GM18520 (cell line): ENCODE measurements around the gene CNTNAP3B.
"Not testable (repeated sequence)": the region's sequence is repeated elsewhere in the genome, so short reads cannot be mapped to it uniquely, and the experiment has no call there.

Experiments used
- ATAC-seq: cut with Tn5 transposase; IDR thresholded peaks from one replicate; pipeline ENCODE4 v1.9.1; 2021; ENCODE audit not compliant: unreplicated experiment

CNTNAP3B gene

DNA sequence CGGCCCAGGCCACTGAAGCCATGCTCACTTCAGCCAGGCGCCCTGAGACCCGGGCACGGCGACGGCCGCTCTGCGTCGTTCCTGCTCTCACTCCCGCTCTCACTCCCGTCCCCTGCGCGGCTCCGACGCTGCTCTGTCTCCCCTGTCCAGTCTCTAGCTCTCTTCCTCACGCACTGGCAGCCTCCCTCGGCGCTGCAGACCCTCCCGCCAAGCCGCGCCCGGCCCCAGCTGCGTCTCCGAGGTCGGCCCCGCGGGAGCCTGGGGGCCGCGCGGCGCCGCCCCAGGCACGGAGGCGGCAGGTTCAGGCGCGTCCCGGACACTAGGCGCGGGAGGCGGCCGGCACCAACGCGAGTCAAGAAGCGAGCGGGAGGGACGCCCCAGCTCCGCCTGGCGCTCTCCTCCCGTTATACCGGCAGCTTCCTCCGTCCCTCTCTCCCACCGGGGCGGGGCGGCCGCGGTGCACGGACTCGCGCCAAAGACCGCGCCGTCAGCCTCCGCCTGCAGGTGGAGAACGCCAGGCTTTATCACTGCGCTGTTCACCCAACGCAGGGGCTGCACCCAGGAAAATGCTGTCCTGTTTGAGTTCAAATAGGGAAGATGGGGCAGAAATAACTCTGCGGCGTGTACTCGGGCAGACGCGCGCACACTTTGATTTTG is at the start of gene CNTNAP3B:
Gene CNTNAP3B, minus strand, starts transcription at position 354 of the 657 bp plus-strand sequence. Its CDS starts 332 bp downstream, at position 22.
- ATAC-seq, result not testable (repeated sequence)

DNA sequence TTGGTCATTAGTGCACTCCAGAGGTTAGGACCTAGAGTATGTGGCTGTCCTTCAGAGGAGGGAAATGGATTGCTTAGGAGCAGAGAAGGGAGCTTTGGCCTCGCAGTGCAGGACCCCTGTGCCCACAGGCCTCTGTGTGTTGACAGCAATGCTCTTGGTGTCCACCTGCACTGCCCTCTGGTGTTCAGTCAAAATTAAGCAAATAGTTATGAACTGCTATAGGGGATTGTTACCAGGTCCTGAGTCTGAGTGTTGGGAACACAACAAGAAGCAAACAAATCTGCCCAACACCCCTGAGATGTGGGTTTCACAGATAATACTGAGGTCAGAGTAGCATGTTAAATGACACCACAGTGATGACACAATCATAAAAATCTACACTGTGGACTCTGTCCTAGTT is 31.1 kb upstream of the CNTNAP3B start:
- ATAC-seq, result not testable (repeated sequence)

DNA sequence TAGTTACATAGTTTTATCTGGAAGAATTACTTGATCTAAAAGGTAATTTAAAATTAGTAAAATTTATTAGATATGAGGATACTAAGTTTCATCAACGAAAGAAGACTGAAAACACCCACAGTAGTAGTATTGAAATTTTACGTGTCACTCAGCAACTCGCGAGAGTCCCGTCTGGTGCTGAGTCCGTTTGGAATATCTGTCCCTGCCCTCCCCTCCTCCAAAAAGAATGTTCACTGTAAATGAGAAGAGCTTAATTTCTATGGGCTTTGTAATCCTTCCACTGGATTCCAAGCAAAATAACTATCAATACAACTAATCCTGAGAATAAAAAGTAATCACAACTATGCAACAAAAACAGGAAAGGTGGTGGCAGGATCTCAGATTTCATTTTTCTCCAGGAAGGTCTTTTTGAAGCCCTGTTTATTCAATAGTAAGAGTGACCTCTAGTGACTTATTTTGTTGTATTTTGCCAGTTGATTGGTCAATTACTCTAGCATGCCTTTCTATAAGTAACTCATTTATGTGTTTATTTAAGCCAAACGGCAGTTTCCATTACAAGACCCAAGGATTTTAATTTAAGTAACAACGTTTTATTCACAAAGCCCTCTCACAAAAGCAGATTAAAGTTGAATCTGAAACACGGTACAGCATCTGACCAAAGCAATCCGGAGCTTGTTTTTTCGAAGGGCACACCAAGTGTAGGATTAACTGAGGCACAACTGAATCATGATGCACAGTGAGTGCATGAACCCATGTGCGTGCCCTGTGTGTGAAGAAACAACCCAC is 2.0 kb downstream of the CNTNAP3B start:
- ATAC-seq, result not testable (repeated sequence)

DNA sequence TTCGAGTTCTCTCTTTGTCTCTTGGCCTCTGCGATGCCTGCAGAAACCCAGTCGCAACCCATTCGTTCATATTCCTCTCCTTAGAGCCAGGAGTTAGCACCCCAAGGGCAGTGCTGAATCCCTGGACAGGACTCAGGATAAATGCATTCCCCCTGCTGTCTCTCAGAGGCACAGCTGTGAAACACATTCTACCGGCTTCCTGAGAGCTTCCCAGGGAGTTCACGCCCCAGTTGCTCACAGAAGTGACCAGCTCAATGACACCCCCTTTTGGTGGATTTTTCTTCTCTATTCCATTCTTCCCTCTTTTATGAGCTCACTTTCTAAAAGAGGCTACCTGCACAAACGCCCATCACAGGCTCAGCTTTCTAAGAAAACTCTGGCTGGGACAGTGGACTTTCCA is 8.2 kb downstream of the CNTNAP3B start:
- ATAC-seq, result not testable (repeated sequence)

DNA sequence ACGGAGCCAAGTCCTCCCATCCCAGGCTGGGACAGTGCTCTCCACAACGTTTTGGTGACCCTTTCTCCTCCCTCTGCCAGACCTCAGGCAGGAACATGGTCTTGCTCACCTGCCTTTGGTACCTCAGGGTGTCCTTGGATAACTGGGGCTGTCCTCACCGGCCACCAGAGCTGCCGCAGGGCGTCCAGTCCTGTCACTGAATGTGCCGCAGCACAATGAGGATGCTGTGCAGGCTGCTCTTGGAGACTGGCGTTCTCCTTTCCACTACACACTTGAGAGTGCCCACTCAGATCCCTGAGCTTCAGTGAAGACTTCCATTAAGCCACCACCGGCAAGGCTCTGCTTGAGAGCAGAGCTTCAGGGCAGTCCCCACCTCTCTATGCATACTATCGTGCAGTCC is 33.3 kb downstream of the CNTNAP3B start:
- not testable (repeated sequence) for ATAC-seq

DNA sequence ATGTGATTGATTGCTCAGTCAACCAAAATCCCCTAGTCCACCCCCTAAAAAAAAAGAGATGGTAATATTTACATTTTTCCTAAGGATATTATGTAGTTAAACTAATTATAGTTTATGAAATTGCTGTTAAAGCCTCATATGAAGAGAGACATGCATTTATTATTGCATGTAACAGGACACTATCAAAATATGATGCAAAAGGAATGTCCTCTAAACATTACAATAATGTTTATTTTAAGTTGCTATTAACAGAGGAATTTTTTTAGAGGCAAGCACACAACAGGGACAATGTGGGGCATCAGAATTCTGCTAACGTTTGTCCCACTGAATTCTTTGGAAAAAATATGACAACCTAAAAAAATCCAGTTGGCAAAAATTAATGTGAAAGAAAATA is 44.7 kb downstream of the CNTNAP3B start:
- not testable (repeated sequence) for ATAC-seq

DNA sequence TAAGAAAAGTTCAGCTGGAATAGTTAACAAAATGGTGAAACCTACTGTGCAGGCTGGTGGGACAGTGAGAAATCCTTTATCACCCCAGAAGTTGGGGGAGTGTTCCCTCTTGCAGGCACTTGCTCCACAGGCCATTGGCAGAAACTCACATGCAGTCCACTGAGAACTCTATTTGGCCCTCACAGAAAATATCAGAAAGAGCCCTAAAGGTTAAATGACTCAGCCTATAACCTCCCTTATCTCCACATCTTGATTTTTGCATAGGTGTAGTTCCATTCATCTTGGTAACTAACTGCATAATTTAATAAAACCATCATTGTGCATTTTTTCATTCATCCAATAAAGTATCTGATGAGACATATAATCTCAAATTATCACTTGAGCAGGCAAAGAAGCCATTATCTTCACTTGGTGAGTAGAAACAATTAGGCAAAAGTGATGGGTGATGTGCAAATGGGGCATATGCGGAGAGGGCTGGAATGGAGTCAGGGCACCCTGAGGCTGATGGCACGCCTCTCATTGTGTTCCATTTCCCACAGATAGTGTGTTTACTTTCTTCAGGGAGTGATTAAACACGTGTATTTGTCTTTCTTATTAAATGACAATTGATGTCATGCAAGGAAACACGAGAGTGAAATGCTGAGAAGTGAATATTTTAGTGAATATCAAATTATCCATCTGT is 45.2 kb downstream of the CNTNAP3B start:
- not testable (repeated sequence) for ATAC-seq

DNA sequence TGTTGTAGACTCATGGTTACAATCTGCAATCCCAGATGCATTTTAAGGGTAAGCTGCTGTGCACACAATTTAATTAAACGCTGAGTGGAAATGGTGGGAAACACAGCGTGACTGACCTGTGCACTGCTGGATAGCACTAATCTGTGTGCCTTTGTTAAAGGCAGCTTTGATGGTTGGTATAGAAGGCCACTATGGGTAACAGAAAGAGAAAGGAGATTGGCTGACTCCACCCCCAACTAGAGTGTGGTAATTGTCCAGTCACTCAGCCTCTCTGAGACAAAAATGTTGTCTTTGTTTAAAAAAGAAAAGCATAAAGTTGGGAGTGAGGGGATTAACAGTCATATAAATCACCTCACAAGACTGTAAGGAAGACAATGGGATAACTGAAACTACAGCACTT is 48.9 kb downstream of the CNTNAP3B start:
- ATAC-seq, result not testable (repeated sequence)

DNA sequence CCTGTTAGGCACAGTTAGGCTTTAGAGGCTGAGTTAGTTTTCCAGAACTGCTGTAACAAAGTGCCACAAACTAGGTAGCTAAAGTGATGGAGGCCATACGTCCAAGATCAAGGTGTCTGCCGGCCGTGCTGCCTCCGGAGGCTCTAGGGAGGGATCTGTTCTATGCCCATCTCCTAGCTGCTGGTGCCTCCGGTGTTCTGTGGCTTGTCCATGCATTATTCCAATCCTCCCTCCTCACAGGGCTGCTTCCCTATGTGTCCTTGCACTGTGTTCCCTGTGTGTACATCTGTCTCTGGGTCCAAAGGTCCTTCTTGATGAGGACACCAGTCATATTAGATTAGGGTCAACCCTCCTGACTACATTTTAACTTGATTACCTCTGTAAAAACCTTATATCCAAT is 54.4 kb downstream of the CNTNAP3B start:
- ATAC-seq, result not testable (repeated sequence)

DNA sequence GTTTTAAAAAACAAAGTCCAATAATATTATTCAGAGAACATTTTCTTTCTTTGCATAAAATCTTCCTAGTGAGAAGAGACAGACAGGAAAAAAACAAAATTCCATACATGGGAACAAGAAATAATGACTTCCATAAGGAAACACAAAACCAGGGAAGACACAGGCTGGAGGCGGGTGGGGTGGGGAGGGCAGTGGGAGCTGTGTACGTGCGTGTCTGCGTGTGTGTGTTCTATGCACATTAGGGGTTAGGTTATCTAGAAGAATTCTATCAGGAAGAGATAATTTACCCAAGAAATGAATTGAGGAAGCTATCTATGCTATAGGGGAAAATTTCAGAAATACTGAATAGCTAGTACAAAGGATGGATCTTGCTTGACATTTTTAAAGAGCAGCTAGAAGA is 58.2 kb downstream of the CNTNAP3B start:
- not testable (repeated sequence) for ATAC-seq

DNA sequence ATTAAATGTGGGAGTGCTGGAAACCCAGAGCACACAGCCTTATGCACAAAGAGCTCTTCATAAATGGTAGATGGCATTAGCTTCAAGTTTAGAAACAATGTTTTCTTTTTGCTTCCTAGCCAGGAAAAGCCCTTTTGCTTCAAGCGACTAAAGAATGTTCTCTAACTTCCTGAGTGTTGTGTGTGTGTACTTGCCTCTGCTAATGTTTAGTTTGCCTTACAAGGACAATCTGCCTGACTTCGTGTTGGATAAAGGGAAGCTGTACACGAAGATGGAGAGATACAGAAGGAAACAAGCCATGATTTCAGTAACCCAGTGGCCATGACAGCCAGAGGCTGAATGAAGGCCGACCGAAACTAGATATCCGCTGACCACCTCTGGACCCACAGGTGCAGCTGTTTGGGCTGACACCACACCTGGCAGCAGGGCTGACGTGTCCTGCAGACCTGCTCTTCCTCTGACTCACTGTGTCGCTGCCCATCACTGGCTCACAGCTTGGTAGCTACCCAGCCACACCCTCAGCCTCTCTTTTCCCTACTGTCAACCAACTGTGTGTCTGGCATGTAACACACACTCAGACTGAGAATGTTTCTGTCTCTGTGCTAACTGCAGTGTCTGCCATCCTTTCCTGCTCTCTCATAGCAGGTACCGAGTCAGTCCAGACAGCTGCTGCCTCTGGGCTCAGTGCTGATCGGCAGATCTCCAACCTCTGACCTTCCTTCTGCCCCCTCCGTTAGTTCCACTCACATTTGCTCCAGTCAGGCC is 59.0 kb downstream of the CNTNAP3B start:
- not testable (repeated sequence) for ATAC-seq

DNA sequence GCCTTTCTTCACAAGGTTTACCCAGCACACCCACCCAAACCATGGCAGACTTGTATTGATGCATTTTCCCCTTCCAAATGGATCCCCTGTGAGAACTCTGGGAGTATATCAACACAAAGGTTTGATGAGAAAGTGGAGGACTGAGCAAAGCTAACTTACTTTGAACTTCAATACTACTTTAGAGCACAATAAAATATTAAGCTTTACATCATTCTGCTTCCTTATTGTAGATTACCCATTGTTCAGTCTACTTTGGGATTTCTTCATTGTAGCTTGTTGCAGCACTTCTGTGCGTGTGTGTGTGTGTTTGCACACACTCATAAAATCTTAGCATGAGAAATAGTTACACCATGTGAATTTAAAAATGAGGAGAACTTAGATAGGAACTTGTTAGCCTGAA is 75.4 kb downstream of the CNTNAP3B start:
- not testable (repeated sequence) for ATAC-seq

DNA sequence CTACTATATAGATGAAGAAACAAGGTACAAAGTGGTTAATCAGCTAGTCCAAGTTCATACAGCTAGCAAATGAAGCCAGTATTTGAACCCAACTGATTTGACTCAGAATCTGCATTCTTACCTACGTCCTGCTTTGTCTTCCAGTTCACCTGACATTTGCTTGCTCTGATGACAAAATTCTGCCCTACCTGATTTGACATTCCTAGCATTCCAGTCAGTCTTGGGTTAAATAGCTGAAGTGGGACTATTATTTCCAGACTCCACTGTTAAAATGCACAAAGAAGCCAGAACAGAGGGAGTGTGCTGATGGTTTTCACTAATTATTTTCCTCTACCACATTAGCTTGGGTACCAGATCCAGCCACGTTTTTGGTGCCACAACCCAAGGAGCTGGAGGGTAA is 78.5 kb downstream of the CNTNAP3B start:
- not testable (repeated sequence) for ATAC-seq

DNA sequence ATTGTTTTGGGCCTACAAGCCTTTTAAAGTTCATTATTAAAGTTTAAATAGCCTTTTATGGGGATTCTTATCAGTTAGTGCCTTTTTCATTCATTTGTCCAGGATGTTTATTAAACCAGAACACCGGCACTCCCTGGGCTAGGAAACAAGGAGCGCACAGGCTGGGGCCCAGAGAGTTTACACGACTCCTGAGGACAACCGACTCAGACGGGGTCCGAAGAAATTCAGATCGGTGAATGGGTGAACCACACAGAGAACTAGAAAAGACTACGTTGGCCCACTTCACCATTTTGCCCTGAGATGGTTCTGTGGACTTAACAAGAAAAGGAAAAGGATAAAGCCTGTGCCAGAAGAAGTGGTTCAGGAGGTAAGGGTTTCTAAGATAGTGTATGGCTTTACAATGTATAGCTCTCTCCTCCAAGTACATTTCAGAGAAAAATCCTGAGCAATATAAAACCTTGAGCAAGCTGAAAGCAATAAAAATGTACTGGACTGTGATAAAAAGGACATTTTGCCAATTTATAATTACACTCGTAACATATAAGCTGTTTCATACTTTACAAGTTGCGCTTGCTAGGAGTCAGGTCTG is 84.7 kb downstream of the CNTNAP3B start:
- not testable (repeated sequence) for ATAC-seq

DNA sequence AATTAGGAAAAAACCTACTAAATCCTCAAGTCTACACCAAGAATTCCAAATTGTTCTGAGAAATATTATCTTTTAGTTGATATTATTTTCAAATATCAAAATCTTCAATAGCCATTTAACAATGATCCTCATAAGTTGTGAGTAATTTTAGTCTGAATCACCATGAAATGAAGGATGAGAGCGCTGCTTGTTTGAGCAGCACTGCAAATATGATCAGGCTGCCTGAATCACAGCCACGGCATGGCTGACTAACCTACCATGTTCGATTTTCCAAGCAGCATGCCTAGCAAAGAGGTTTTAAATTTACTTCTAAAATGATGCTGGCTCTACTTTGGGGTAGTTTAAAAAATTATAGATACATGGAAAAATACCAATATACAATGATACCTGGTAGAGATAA is 95.7 kb downstream of the CNTNAP3B start:
- ATAC-seq, result not testable (repeated sequence)

DNA sequence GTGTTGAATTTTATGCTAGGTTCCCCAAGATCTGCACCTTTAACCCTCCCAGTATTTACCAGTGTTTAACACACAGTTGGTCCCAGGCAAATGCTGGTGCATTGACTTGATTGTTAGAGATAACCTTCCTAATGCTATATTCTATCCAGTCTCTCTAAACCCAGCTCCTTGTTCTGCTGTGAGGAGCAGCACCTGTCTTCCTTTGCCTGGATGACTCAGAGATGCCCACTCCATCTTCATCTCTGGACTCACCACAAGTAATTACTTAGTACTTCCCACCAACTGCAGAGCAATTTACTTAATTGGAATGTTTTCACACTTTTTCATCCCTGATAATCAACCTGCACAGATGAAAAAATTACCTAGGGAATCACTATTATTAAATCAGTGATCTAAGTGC is 108.6 kb downstream of the CNTNAP3B start:
- not testable (repeated sequence) for ATAC-seq

DNA sequence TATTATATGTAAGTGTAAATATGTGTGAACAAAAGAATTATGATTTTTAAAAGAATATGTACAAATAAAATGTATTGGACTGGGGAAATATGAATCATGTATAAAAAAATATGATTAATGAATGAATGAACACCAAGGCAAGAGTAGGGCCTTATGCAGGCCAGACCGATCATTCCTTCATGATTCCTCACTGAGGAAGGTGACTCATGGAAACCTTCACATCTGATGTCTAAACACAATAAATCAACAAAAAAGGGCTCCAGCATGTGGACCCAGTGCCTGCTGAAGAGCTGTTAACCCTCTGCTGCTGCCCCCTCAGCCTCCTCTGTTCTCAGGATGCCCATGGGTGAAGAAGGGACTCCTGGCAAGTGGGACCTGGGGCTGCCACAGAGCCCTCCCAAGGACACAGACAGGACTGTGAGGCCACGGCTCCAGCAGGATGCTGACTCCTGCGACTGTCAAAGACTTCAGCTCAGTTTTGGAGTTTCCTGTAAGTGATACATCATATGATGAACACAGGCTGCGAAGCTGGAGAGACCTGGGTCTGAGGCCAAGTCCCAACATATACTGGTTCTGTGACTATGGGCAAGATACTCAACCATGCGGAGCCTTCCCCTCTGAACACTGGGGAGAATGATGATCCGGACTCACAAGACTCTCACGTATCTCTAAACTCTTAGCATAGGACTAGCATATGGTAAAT is 110.9 kb downstream of the CNTNAP3B start:
- not testable (repeated sequence) for ATAC-seq

DNA sequence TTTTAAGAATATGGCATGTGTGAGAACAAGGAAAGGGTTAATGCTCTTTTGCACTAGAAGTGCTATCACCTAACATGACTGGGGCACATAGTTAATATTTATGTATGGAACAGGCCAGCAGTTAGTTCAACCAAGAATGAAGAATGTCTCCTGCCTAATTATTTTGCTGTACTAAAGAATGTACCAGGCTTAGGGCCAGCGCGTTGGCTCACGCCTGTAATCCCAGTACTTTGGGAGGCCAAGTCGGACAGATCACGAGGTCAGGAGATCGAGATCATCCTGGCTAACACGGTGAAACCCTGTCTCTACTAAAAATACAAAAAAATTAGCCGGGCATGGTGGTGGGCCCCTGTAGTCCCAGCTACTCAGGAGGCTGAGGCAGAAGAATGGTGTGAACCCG is 114.9 kb downstream of the CNTNAP3B start:
- not testable (repeated sequence) for ATAC-seq

DNA sequence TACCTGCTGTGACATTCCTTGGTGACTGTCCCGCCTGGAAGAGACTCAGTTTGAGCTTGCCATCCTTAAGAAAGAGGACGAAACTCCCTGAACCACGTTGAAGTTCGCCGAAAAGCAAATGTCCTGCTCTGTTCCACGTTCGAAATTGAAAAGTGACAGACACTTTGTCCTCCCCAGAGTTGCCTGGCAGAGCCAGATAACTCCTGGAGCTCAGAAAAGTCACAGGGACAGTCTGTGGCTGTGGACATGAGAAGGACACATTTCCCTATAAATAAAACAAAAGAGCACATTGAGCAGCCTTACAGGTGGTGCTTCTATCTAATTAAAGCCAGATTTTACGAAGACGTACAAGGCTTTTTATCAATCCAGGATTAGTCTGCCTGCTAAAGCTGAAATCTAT is 137.6 kb downstream of the CNTNAP3B start:
- ATAC-seq, result not testable (repeated sequence)

DNA sequence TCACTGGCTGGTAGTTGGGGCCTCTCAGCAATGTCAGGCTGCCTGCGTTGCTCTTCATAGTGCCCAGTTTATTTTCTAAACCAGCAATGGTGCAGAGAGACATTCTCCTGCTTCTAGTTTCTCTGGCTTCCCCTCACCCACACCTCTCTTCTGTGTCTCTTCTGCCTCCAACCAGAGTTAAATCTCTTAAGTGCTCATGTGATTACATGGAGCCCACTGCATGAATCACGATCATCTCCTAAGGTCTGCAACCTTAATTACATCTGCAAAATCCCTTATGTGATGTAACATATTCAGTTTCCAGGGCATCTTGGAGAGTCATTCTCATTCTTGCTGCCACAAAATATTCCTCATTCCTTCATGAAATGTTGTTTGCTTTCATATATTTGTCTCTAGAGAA is 149.0 kb downstream of the CNTNAP3B start:
- ATAC-seq, result not testable (repeated sequence)
